Fibroblast of skin of left biceps (primary cell): Measurements from ENCODE around the gene HBE1.
"Not testable (repeated sequence)": the region's sequence is repeated elsewhere in the genome, so short reads cannot be mapped to it uniquely, and the experiment has no call there.

Source experiments
- DNase-seq, 2 experiments: peaks; one replicate each; pipeline ENCODE4 v3.0.0-alpha.2; 2013; ENCODE audit warnings: low read depth in 2 of 2

The HBE1 gene

GRCh38 chr11:5269715-5270147 lies at the start of gene HBE1:
Gene HBE1 (minus strand): TSS chr11:5269945. CDS start chr11:5269890, 55 bp downstream.
- no peak for DNase-seq

GRCh38 chr11:5317292-5317691 lies 47.5 kb upstream of the HBE1 start:
- no peak for DNase-seq

GRCh38 chr11:5313326-5314023 lies 43.7 kb upstream of the HBE1 start:
- DNase-seq = not testable (repeated sequence)

GRCh38 chr11:5310423-5310822 lies 40.7 kb upstream of the HBE1 start:
- DNase-seq = no peak

GRCh38 chr11:5307256-5308019 lies 37.7 kb upstream of the HBE1 start:
- DNase-seq = no peak

GRCh38 chr11:5304046-5304445 lies 34.3 kb upstream of the HBE1 start:
- no peak for DNase-seq

GRCh38 chr11:5303626-5304025 lies 33.9 kb upstream of the HBE1 start:
- no peak for DNase-seq

- DNase-seq = no peak
Measured at GRCh38 chr11:5301846-5302245, 32.1 kb upstream of the HBE1 start, which contains the start of gene OR51B4. Gene OR51B4 (minus strand): TSS chr11:5301946. CDS start chr11:5301946, 0 bp downstream.

GRCh38 chr11:5300251-5300650 lies 30.5 kb upstream of the HBE1 start:
- DNase-seq = no peak

GRCh38 chr11:5298451-5298850 lies 28.7 kb upstream of the HBE1 start:
- DNase-seq = no peak

GRCh38 chr11:5297721-5298323 lies 28.1 kb upstream of the HBE1 start:
- no peak for DNase-seq

GRCh38 chr11:5294342-5294995 lies 24.7 kb upstream of the HBE1 start:
- DNase-seq = not testable (repeated sequence)

- DNase-seq = no peak
Measured at GRCh38 chr11:5293028-5293427, 23.3 kb upstream of the HBE1 start.

GRCh38 chr11:5291207-5291838 lies 21.6 kb upstream of the HBE1 start:
- DNase-seq = no peak

- no peak for DNase-seq
Measured at GRCh38 chr11:5290106-5290505, 20.4 kb upstream of the HBE1 start.

- no peak for DNase-seq
Measured at GRCh38 chr11:5289696-5290095, 20.0 kb upstream of the HBE1 start.

- DNase-seq = no peak
Measured at GRCh38 chr11:5288906-5289550, 19.3 kb upstream of the HBE1 start.

GRCh38 chr11:5288108-5288905 lies 18.6 kb upstream of the HBE1 start:
- DNase-seq = no peak

- no peak for DNase-seq
Measured at GRCh38 chr11:5286901-5287300, 17.2 kb upstream of the HBE1 start.

GRCh38 chr11:5286351-5286750 lies 16.6 kb upstream of the HBE1 start:
- no peak for DNase-seq
